IPS DF 4.7 (cell line): Measurements from ENCODE around the gene RXRA.

ENCODE experiments used
- DNase-seq: peaks from one replicate; pipeline ENCODE4 v3.0.0-alpha.2; 2013; ENCODE audit warnings: low spot score; ENCODE audit errors: extremely low read depth

RXRA gene

DNA sequence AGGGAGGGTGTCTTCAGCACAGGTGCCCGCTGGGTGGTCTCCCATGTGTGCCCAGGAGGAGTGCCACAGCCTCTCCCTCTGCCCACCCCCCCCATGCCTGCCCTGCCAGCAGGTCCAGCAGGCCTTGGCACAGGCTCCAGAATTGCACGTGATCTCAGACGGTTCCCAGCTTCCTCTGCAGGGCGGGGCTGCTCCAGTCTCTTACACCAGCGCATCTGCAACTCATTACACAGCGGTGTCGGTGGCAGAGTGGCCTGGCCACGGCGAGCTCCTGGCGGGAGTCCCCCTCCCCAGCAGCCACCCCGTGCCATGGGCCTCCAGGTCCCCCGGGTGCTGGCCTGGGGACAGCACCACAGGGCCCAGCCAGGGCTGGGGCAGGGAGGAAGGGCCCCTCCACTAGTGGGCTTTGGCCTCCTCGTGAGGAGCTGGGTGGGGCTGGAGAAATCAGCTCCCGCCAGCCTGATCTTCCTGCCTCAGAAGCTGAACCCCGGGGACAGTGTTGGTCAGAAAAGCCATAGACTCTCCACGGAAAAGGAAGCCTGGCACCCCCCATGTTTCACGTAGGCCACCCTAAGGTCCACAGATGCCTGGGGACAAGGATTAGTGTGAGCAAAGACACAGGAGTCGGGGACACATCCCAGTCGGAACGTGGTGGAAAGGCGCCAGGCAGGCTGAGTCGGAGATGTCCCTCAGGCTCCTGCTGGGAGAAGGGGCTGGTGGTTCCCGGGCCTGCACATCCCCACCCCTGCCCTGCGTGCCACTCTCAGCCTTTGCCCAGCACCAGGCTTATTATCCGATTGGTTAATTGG is 40.2 kb downstream of the RXRA start:
- DNase-seq = no peak

DNA sequence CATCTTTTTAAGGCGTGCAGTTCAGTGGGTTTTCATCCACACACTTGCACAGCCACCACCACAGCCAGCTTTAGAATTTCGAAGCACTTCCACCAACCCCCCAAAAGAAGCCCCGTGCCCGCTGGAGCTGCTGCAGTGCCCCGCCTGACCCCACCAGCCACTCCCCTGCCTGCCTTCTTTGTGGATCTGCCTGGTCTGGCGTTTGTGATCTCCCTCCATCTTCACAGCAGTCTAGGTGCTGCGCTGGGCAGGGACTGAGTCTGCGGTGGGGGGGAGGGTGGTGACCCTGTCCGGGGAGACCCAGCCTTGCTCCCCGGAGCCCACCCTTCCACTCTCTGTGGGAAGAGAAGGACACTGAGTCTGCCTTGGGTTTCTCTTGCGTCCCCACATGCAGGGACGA is 40.8 kb downstream of the RXRA start:
- DNase-seq = no peak

DNA sequence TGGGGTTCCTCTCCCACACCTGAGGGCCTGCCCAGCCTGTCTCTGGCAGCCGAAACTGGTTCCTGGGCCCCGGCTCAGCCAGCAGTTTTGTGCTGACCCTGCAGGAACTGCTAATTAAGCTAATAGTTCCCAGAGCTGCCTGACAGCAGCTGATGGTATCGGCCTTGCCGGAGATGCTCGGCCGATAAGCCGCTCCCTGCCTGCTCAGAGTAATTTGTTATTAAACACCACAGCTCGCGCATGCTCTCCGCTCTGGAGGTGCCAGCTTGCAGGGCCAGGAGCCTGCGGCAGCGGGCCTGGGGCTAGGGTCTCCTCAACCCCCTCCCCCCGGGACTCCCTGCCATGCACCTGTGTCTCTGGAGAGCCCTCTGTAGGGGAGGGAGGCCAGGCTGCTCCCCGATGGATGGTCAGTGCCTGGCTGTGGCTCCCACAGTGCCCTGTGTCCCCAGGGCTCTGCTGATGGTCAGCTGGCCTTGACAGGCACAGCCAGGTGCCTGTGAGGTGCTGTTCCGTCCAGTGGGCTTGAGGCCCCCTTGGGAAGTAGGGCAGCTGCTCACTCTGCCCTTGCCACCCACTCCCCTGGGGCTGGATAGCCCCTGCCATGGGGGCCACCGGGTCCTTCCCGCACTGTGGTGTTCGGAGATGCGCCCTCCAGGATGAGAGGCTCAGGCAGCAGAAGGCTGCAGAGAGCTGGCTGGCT is 41.7 kb downstream of the RXRA start:
- no peak for DNase-seq

DNA sequence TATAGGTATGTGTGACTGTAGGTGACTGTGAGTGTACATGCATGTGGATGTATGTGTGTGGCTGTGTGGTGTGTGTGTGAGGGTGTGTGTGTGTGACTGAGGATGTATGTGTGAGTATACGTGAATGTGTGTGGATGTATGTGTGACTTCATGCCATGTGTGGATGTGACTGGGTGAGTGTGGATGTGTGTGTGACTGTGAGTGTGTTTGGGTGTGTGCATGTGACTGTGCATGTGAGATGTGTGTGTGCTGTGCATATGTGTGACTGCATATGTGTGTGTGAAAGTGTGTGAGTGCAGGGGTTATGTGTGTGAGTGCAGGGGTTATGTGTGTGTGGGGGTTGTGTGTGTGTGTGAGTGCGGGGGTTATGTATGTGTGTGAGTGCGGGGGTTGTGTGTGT is 42.3 kb downstream of the RXRA start:
- no peak for DNase-seq

- DNase-seq = no peak
Observed at GRCh38 chr9:134369416-134370212, 43.4 kb downstream of the RXRA start.

- DNase-seq = no peak
Observed at GRCh38 chr9:134370213-134370492, 43.9 kb downstream of the RXRA start.

DNA sequence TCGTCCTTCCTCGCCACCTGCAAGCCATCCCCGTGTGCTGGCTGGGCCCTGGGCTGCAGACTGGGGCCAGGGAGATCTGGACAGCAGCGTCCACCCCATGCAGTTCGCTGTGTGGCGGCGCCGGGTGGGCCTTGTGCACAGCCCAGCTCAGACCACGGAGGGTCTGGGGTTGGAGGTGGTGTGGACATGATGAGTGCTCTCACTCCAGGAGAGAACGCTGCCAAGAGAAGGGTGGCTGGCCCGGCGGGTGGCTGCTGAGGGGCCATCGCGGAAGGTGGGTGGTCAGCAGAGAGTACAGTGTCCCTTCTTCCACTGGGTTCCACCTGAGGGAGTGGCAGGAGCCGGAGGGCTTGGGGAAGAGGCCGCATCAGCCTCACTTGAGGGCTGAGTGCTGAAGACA is 44.4 kb downstream of the RXRA start:
- no peak for DNase-seq

DNA sequence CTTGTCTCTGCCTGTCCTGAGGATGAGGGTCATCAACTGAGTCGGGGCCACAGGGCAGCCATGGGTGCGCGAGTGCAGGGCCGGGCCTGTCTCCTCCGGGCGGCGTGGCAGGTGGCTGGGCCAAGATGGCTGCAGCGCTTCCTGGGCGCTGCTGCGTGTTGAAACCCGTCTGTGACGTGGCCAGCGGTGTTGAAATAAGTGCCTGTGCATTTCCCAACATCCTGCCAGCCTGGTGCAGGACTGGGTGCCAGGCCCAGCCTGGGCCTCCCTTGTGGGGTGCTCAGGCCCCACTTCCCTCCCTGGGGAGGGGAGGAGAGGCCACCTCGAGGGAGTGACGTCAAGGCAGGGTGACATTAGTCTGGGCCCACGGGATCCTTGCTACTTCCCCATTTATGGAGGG is 45.5 kb downstream of the RXRA start:
- DNase-seq = no peak

GRCh38 chr9:134372581-134373267 is 46.5 kb downstream of the RXRA start:
- no peak for DNase-seq

DNA sequence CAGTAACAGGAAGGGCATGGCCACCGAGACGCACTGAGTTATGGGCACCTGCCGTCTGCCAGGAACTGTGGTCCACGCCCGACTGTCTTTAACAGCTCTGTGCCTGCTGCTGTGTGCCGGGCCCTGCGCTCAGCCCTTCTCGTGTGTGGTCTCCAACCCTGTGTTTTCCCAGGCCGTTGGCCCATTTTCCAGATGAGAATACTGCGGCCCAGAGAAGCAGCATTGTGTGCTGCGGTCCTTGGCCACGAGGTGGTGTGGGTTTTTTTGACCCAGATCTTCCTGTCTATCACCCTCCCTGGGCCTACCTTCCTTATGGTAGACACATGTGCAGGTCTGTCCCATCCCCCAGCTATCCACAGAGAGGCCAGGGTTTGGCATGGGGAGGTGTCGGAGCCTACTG is 47.0 kb downstream of the RXRA start:
- no peak for DNase-seq

GRCh38 chr9:134373953-134374300 is 47.7 kb downstream of the RXRA start:
- DNase-seq = no peak

- no peak for DNase-seq
Observed at GRCh38 chr9:134374301-134375010, 48.2 kb downstream of the RXRA start.

- no peak for DNase-seq
Observed at GRCh38 chr9:134375011-134375390, 48.7 kb downstream of the RXRA start.

- DNase-seq = no peak
Observed at GRCh38 chr9:134375430-134376385, 49.5 kb downstream of the RXRA start.

- DNase-seq = no peak
Observed at GRCh38 chr9:134376386-134377142, 50.3 kb downstream of the RXRA start.

DNA sequence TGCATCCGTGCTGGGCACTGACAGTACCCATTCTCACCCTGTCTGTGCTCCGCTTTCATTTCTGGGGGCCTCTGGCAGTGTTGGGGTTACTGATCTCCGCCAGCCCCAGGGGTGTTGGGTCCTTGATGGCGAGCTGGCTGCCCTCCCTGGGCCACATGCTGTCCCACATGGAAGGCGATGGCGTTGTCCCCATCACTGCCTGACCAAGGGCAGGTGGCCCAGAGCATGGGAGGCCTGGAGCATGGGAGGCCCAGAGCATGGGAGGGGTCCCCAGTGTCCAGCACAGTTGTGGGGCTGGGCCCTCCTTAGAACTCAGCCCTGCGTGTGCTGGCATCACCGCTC is 50.9 kb downstream of the RXRA start:
- no peak for DNase-seq

GRCh38 chr9:134377976-134378375 is 51.7 kb downstream of the RXRA start:
- no peak for DNase-seq

GRCh38 chr9:134378901-134379338 is 52.7 kb downstream of the RXRA start:
- DNase-seq = no peak

DNA sequence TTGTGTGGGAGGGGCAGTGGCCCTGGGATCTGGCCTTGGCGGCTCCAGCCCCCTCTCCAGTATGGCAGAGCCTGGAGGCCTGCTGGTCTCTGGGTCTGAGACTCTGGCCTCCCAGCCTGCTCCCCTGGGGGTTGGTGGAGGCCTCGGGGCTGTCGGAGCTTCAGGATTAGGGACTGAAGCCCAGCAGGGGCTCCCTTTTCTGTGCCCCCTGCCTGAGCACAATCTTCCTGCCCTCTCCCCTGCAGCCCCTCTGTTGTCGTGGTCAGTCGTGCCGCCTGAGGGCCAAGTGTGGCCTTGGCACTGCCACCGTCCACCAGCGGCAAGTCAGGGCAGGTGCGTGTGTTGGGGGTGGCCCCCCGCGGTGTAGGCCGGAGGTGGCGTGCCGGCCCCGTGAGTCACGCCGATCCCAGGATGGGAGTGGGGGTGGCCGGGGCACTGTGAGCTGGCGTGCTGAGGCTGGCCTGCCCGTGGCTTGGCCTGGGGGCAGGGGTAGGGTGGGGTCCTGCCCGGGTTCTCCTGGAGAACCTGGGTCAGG is 53.6 kb downstream of the RXRA start:
- DNase-seq = no peak
